Body of pancreas (tissue), 4 donors: ENCODE data around the gene ARF5.

Source experiments
- CTCF ChIP-seq, 7 experiments: fragments of 450-650 bp in 4 of 7; fragments of 200-600 bp in 3 of 7; sonication (generic) in 3 of 7; IDR thresholded peaks; one replicate each; pipeline ENCODE4 v1.5.1; 2016 to 2019; ENCODE audit warnings: antibody characterized with exemption in 7 of 7
- POLR2A ChIP-seq, 3 donors: fragments of 450-650 bp; IDR thresholded peaks; one replicate each; pipeline ENCODE4 v1.6.1; 2016; ENCODE audit warnings: antibody characterized with exemption in 3 of 3, mild to moderate bottlenecking in 2 of 3

DNA sequence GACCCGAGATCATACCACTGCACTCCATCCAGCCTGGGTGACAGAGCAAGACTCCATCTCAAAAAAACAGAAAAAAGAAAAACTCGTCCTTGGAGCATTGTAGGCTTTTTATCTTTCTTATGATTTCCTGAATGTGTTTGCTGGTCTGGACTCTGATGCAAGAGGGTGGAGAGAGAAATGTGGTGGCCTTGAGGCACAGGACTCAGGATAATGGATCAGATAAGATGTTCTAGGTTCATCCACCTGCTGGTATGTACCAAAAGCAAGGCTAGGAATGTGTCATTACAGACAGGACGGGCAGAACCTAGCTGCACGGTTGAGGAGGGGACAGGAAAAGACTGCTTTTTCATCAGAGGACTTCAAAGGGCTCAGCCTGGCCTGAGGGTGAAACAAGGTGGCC lies 36.3 kb upstream of the ARF5 start:
- no peak for TF ChIP-seq CTCF (IDR thresholded peaks at IDR 0.05)
- no peak for TF ChIP-seq POLR2A (IDR thresholded peaks at IDR 0.05)
